ENCODE data around the gene KLHL29. TPM values are rescaled to one million over a fixed set of nuclear protein-coding genes. Genes with fewer than 3 reads are reported as not detected.

The KLHL29 gene
- total RNA-seq, 2 donors from 2014 or later, result 1.0 to 2.4 TPM

DNA sequence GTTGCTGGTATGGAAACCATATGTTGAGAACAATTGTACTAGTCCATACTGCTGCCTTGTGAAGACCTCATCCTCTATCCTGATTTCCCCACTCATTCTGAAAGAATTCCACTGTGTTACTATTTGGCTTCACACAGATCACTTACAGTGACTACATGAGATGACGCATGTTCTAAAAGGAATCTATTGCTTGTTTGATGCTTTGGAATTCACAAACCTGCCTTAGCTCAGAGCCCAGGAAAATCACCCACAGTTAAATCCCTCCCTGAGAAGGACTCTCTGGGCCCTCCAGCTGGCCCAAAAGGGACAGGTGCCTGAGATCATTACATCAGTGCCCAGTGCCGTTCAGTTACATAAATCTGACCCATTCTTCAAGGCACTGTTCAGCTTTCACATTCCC, 45.3 kb downstream of the KLHL29 start:
- H3K4me3 Mint-ChIP-seq, result no peak overlapping the region
- Histone ChIP-seq H3K36me3 (ENCODE audit: control insufficient read depth, insufficient read depth, low read length) (no peaks in the 10 kb centered on the region), H3K9ac (ENCODE audit: extremely low read depth, low read length, poor library complexity, severe bottlenecking) (no peak overlapping the region), H3K4me3 (ENCODE audit: low read length) (no peak overlapping the region), H3K27me3 (ENCODE audit: control insufficient read depth, insufficient read depth, low read length, poor library complexity, severe bottlenecking) (no peaks in the 10 kb centered on the region), H3K4me1 (ENCODE audit: control insufficient read depth, insufficient read depth, low read length) (no peaks in the 10 kb centered on the region), H3K9me3 (ENCODE audit: control insufficient read depth, low read length) (no peaks in the 10 kb centered on the region), H3K27ac (ENCODE audit: low read depth, low read length) (no peak overlapping the region)
- WGBS, 2 experiments (ENCODE audit: insufficient coverage in 1 of 2, insufficient read length in 1 of 2), result 99% methylated on average over 2 of the region's 2 CpGs; no CpG with 5 or more reads in 1 of the 2 experiments
- no peak overlapping the region for H3K27ac Mint-ChIP-seq
- H3K9me3 Mint-ChIP-seq, result no peaks in the 10 kb centered on the region
- TF ChIP-seq, protein P1, sequence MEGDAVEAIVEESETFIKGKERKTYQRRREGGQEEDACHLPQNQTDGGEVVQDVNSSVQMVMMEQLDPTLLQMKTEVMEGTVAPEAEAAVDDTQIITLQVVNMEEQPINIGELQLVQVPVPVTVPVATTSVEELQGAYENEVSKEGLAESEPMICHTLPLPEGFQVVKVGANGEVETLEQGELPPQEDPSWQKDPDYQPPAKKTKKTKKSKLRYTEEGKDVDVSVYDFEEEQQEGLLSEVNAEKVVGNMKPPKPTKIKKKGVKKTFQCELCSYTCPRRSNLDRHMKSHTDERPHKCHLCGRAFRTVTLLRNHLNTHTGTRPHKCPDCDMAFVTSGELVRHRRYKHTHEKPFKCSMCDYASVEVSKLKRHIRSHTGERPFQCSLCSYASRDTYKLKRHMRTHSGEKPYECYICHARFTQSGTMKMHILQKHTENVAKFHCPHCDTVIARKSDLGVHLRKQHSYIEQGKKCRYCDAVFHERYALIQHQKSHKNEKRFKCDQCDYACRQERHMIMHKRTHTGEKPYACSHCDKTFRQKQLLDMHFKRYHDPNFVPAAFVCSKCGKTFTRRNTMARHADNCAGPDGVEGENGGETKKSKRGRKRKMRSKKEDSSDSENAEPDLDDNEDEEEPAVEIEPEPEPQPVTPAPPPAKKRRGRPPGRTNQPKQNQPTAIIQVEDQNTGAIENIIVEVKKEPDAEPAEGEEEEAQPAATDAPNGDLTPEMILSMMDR (conservative IDR thresholded peaks at IDR 0.05), result no peak
- peak; percentile 7 for DNase-seq
- H3K4me1 Mint-ChIP-seq, result peaks cover 4% of the 10 kb centered on the region
- H3K27me3 Mint-ChIP-seq (ENCODE audit: insufficient read depth), result peaks cover 2% of the 10 kb centered on the region
- no peaks in the 10 kb centered on the region for H3K36me3 Mint-ChIP-seq (ENCODE audit: low read depth)

- H3K9me3 Mint-ChIP-seq, result peaks cover 4% of the 10 kb centered on the region
- Histone ChIP-seq H3K4me1 (ENCODE audit: control insufficient read depth, insufficient read depth, low read length) (peaks cover 5% of the 10 kb centered on the region), H3K36me3 (ENCODE audit: control insufficient read depth, insufficient read depth, low read length) (no peaks in the 10 kb centered on the region), H3K4me3 (ENCODE audit: low read length) (no peak overlapping the region), H3K27ac (ENCODE audit: low read depth, low read length) (no peak overlapping the region), H3K27me3 (ENCODE audit: control insufficient read depth, insufficient read depth, low read length, poor library complexity, severe bottlenecking) (no peaks in the 10 kb centered on the region), H3K9ac (ENCODE audit: extremely low read depth, low read length, poor library complexity, severe bottlenecking) (no peak overlapping the region), H3K9me3 (ENCODE audit: control insufficient read depth, low read length) (peaks cover 3% of the 10 kb centered on the region)
- TF ChIP-seq, protein P1 (conservative IDR thresholded peaks at IDR 0.05), result no peak
- peak; percentile 42 for DNase-seq
- WGBS, 2 experiments (ENCODE audit: insufficient coverage in 1 of 2, insufficient read length in 1 of 2), result 81 to 90% methylated on average over 2 to 3 of the region's 3 CpGs
- H3K27ac Mint-ChIP-seq, result no peak overlapping the region
- peaks cover 14% of the 10 kb centered on the region for H3K27me3 Mint-ChIP-seq (ENCODE audit: insufficient read depth)
- H3K4me1 Mint-ChIP-seq, result peaks cover 16% of the 10 kb centered on the region
- H3K4me3 Mint-ChIP-seq, result no peak overlapping the region
- H3K36me3 Mint-ChIP-seq (ENCODE audit: low read depth), result no peaks in the 10 kb centered on the region
Observed at GRCh38 chr2:23432531-23432930, 47.6 kb downstream of the KLHL29 start.

- Mint-ChIP-seq H3K36me3 (ENCODE audit: low read depth) (no peaks in the 10 kb centered on the region), H3K9me3 (peaks cover 4% of the 10 kb centered on the region), H3K27ac (no peak overlapping the region), H3K27me3 (ENCODE audit: insufficient read depth) (peaks cover 14% of the 10 kb centered on the region), H3K4me3 (no peak overlapping the region), H3K4me1 (peaks cover 16% of the 10 kb centered on the region)
- Histone ChIP-seq H3K36me3 (ENCODE audit: control insufficient read depth, insufficient read depth, low read length) (no peaks in the 10 kb centered on the region), H3K27me3 (ENCODE audit: control insufficient read depth, insufficient read depth, low read length, poor library complexity, severe bottlenecking) (no peaks in the 10 kb centered on the region), H3K4me1 (ENCODE audit: control insufficient read depth, insufficient read depth, low read length) (peaks cover 5% of the 10 kb centered on the region), H3K27ac (ENCODE audit: low read depth, low read length) (no peak overlapping the region), H3K4me3 (ENCODE audit: low read length) (no peak overlapping the region), H3K9ac (ENCODE audit: extremely low read depth, low read length, poor library complexity, severe bottlenecking) (no peak overlapping the region), H3K9me3 (ENCODE audit: control insufficient read depth, low read length) (peaks cover 4% of the 10 kb centered on the region)
- WGBS, 2 experiments (ENCODE audit: insufficient coverage in 1 of 2, insufficient read length in 1 of 2), result 84 to 95% methylated on average over 4 to 6 of the region's 6 CpGs
- TF ChIP-seq, protein P1 (conservative IDR thresholded peaks at IDR 0.05), result no peak
- no peak for DNase-seq
Observed at GRCh38 chr2:23433282-23433681, 48.3 kb downstream of the KLHL29 start.

All from endodermal cell (in vitro differentiated cells).